ENCODE data around the gene MLXIP.
A peak's percentile ranks its signal among the peaks of the same experiment; 100 is the strongest.
"Not testable (repeated sequence)": the region's sequence is repeated elsewhere in the genome, so short reads cannot be mapped to it uniquely, and the experiment has no call there.

The MLXIP gene

GRCh38 chr12:122096014-122096413 is 17.5 kb downstream of the MLXIP start:
- no peak for DNase-seq (ENCODE audit: low read depth in 2 of 2)

- no peak for DNase-seq (ENCODE audit: low read depth in 2 of 2)
Observed at GRCh38 chr12:122096591-122097149, 18.1 kb downstream of the MLXIP start.

- no peak for DNase-seq (ENCODE audit: low read depth in 2 of 2)
Observed at GRCh38 chr12:122097584-122097926, 19.0 kb downstream of the MLXIP start.

GRCh38 chr12:122097927-122098756 is 19.6 kb downstream of the MLXIP start:
- no peak for DNase-seq (ENCODE audit: low read depth in 2 of 2)

- DNase-seq (ENCODE audit: low read depth in 2 of 2) = no peak
Observed at GRCh38 chr12:122099280-122099749, 20.8 kb downstream of the MLXIP start.

- DNase-seq (ENCODE audit: low read depth in 2 of 2) = no peak
Observed at GRCh38 chr12:122099856-122100255, 21.3 kb downstream of the MLXIP start.

- no peak for DNase-seq (ENCODE audit: low read depth in 2 of 2)
Observed at GRCh38 chr12:122100568-122100967, 22.0 kb downstream of the MLXIP start.

- DNase-seq (ENCODE audit: low read depth in 2 of 2) = no peak
Observed at GRCh38 chr12:122102331-122102730, 23.8 kb downstream of the MLXIP start.

GRCh38 chr12:122104844-122105243 is 26.3 kb downstream of the MLXIP start:
- no peak for DNase-seq (ENCODE audit: low read depth in 2 of 2)

GRCh38 chr12:122105496-122105895 is 26.9 kb downstream of the MLXIP start:
- DNase-seq (ENCODE audit: low read depth in 2 of 2) = not testable (repeated sequence)

- no peak for DNase-seq (ENCODE audit: low read depth in 2 of 2)
Observed at GRCh38 chr12:122106843-122107242, 28.3 kb downstream of the MLXIP start.

- DNase-seq (ENCODE audit: low read depth in 2 of 2) = peak in 1 of 2 experiments; percentile 13
Observed at GRCh38 chr12:122107261-122107660, 28.7 kb downstream of the MLXIP start.

GRCh38 chr12:122111089-122111641 is 32.6 kb downstream of the MLXIP start:
- no peak for DNase-seq (ENCODE audit: low read depth in 2 of 2)

GRCh38 chr12:122116707-122117535 is 38.4 kb downstream of the MLXIP start:
- DNase-seq (ENCODE audit: low read depth in 2 of 2) = no peak

- no peak for DNase-seq (ENCODE audit: low read depth in 2 of 2)
Observed at GRCh38 chr12:122117979-122118378, 39.4 kb downstream of the MLXIP start.

GRCh38 chr12:122121341-122121740 is 42.8 kb downstream of the MLXIP start:
- DNase-seq (ENCODE audit: low read depth in 2 of 2) = not testable (repeated sequence)

- DNase-seq (ENCODE audit: low read depth in 2 of 2) = no peak
Observed at GRCh38 chr12:122121745-122122144, 43.2 kb downstream of the MLXIP start.

GRCh38 chr12:122123051-122123760 is 44.6 kb downstream of the MLXIP start:
- peak in 1 of 2 experiments; percentile 33 for DNase-seq (ENCODE audit: low read depth in 2 of 2)

GRCh38 chr12:122123761-122124145 is 45.2 kb downstream of the MLXIP start:
- no peak for DNase-seq (ENCODE audit: low read depth in 2 of 2)

- DNase-seq (ENCODE audit: low read depth in 2 of 2) = no peak
Observed at GRCh38 chr12:122124370-122124769, 45.8 kb downstream of the MLXIP start.
